Keratinocyte (primary cell): ENCODE measurements around the gene SETD9. TPM values are rescaled to one million over a fixed set of nuclear protein-coding genes. Genes with fewer than 3 reads are reported as not detected.

Source experiments
- DNase-seq: peaks from one replicate; pipeline ENCODE4 v3.0.0-alpha.2; 2011; ENCODE audit warnings: low read depth, missing footprints, low spot score
- FAIRE-seq: peaks from 2 replicates; lab custom pipeline; 2011; peaks lifted over from hg19 to GRCh38; lab: Jason Lieb, UNC
- H2AFZ ChIP-seq: 2 replicates; pipeline ENCODE4 v1.6.0; 2012; ENCODE audit warnings: low read length, control low read depth, inconsistent platforms; ENCODE audit not compliant: control insufficient read depth
- H3K27ac ChIP-seq: 2 replicates; pipeline ENCODE4 v1.5.1; 2011; ENCODE audit warnings: low read length; ENCODE audit not compliant: control insufficient read depth, insufficient read depth
- H3K27me3 ChIP-seq: 3 replicates; pipeline ENCODE4 v1.6.0; 2011; ENCODE audit warnings: low read length; ENCODE audit not compliant: control insufficient read depth, insufficient read depth; ENCODE audit errors: extremely low read depth
- H3K36me3 ChIP-seq, 2 experiments: 2 replicates in 1 of 2; 3 replicates in 1 of 2; pipeline ENCODE4 v1.5.1; 2011; ENCODE audit warnings: low read length in 2 of 2, mild to moderate bottlenecking in 1 of 2; ENCODE audit not compliant: control insufficient read depth in 2 of 2, insufficient read depth in 2 of 2; ENCODE audit errors: extremely low read depth in 1 of 2
- H3K4me1 ChIP-seq: 3 replicates; pipeline ENCODE4 v1.5.1; 2011; ENCODE audit warnings: low read length; ENCODE audit not compliant: control insufficient read depth, insufficient read depth; ENCODE audit errors: extremely low read depth
- H3K4me2 ChIP-seq: 3 replicates; pipeline ENCODE4 v1.6.0; 2011; ENCODE audit warnings: low read depth, low read length; ENCODE audit not compliant: control insufficient read depth, insufficient read depth; ENCODE audit errors: extremely low read depth
- H3K4me3 ChIP-seq, 3 experiments: fragments of 200-600 bp in 1 of 3; sonication (generic) in 1 of 3; 2 replicates in 2 of 3; 3 replicates in 1 of 3; pipeline ENCODE4 v1.5.1; 2011 to 2016; ENCODE audit warnings: low read length in 3 of 3, mild to moderate bottlenecking in 3 of 3, control low read depth in 2 of 3, inconsistent platforms in 1 of 3, low read depth in 1 of 3, mixed read lengths in 1 of 3, mixed run types in 1 of 3, moderate library complexity in 1 of 3; ENCODE audit not compliant: control insufficient read depth in 2 of 3, insufficient read depth in 2 of 3; ENCODE audit errors: extremely low read depth in 1 of 3
- H3K79me2 ChIP-seq: 2 replicates; pipeline ENCODE4 v1.6.0; 2012; ENCODE audit warnings: low read length; ENCODE audit not compliant: control insufficient read depth, insufficient read depth
- H3K9ac ChIP-seq: 3 replicates; pipeline ENCODE4 v1.6.0; 2011; ENCODE audit warnings: low read length; ENCODE audit not compliant: control insufficient read depth, insufficient read depth; ENCODE audit errors: extremely low read depth
- H3K9me1 ChIP-seq: 3 replicates; pipeline ENCODE4 v1.6.0; 2011; ENCODE audit warnings: low read length; ENCODE audit not compliant: control insufficient read depth, insufficient read depth; ENCODE audit errors: extremely low read depth
- H3K9me3 ChIP-seq: 2 replicates; pipeline ENCODE4 v1.5.1; 2012; ENCODE audit warnings: low read depth, low read length; ENCODE audit not compliant: control insufficient read depth
- H4K20me1 ChIP-seq: 3 replicates; pipeline ENCODE4 v1.6.0; 2011; ENCODE audit warnings: low read length; ENCODE audit not compliant: control insufficient read depth, insufficient read depth; ENCODE audit errors: extremely low read depth
- EZH2 ChIP-seq: IDR thresholded peaks from one replicate; pipeline ENCODE4 v1.6.1; 2012; ENCODE audit warnings: inconsistent platforms, mild to moderate bottlenecking, low read length, moderate library complexity
- dilution Hi-C: fragments of 300-500 bp; cut with MboI; formaldehyde crosslinking; loops from one replicate; pipeline ENCODE4 v1.7.0; 2020; ENCODE audit warnings: low sequenced_read_pairs; ENCODE audit not compliant: extremely low pct_ligation_motif_present
- polyA plus RNA-seq, 5 experiments: library from polyadenylated mRNA; depleted of rRNA in 3 of 5; stranded (reverse) in 3 of 5; stranded (forward) in 1 of 5; unstranded in 1 of 5; fragments of >200 nt; gene quantifications; 1 replicate in 1 of 5; 2 replicates in 3 of 5; 3 replicates in 1 of 5; pipeline versions ENCODE4 v1.2.1 to v1.2.3, GENCODE V29; 2011 to 2012; ENCODE audit warnings: missing spikeins in 2 of 5, low read depth in 1 of 5, low replicate concordance in 1 of 5
- TF ChIP-seq, protein P1 (sequence below), 3 experiments: IDR thresholded peaks in 1 of 3; conservative IDR thresholded peaks in 1 of 3; optimal IDR thresholded peaks in 1 of 3; 2 replicates in 2 of 3; 3 replicates in 1 of 3; pipeline versions ENCODE3 to v1.5.1; 2011; ENCODE audit warnings: low read length in 3 of 3, mild to moderate bottlenecking in 3 of 3, moderate library complexity in 2 of 3, control low read depth in 1 of 3, inconsistent platforms in 1 of 3; ENCODE audit not compliant: insufficient read depth in 2 of 3; ENCODE audit errors: extremely low read depth in 1 of 3

SETD9 gene
- polyA plus RNA-seq, 1 donor (not counting 4 experiments of a cell fraction or from before 2014, with no cell fraction given), result 4.7 TPM

DNA sequence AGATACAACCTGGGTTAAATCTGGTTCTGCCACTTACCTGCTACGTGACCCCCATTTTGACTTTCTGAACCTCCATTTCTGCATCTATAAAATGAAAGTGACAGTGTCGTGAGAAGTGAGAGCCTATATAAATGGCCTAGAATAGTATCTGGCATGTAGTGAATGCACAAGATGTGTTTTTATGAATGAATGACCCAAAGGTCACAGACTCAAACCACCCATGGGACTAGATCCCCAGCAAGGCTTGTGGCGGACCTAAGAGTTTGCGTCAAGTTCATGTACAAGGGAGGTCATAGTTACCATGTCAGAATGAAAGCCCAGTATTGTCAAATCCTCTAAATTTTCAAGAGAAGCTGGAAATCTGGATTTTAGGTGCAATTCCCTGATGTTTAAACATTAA lies 11.2 kb upstream of the SETD9 start:
- no peak for TF ChIP-seq EZH2
- TF ChIP-seq, protein P1, sequence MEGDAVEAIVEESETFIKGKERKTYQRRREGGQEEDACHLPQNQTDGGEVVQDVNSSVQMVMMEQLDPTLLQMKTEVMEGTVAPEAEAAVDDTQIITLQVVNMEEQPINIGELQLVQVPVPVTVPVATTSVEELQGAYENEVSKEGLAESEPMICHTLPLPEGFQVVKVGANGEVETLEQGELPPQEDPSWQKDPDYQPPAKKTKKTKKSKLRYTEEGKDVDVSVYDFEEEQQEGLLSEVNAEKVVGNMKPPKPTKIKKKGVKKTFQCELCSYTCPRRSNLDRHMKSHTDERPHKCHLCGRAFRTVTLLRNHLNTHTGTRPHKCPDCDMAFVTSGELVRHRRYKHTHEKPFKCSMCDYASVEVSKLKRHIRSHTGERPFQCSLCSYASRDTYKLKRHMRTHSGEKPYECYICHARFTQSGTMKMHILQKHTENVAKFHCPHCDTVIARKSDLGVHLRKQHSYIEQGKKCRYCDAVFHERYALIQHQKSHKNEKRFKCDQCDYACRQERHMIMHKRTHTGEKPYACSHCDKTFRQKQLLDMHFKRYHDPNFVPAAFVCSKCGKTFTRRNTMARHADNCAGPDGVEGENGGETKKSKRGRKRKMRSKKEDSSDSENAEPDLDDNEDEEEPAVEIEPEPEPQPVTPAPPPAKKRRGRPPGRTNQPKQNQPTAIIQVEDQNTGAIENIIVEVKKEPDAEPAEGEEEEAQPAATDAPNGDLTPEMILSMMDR (optimal IDR thresholded peaks at IDR 0.05 in 1 of 3, IDR thresholded peaks at IDR 0.05 in 1 of 3, conservative IDR thresholded peaks at IDR 0.05 in 1 of 3; ENCODE audit: extremely low read depth in 1 of 3, insufficient read depth in 2 of 3, low read length in 3 of 3), result no peak
- Histone ChIP-seq H3K27me3 (no peaks in the 10 kb centered on the region), H3K9ac (no peak overlapping the region), H2AFZ (no peak overlapping the region), H3K36me3 (peaks cover 0 to 4% of the 10 kb centered on the region in 2 experiments), H3K9me3 (no peaks in the 10 kb centered on the region), H4K20me1 (no peaks in the 10 kb centered on the region), H3K9me1 (no peaks in the 10 kb centered on the region), H3K79me2 (no peaks in the 10 kb centered on the region), H3K4me2 (no peak overlapping the region), H3K4me1 (peaks cover 3% of the 10 kb centered on the region), H3K4me3 (no peak overlapping the region), H3K27ac (no peak overlapping the region)
- no peak for FAIRE-seq
- DNase-seq, result no peak
- dilution Hi-C loops, result no loop called here

DNA sequence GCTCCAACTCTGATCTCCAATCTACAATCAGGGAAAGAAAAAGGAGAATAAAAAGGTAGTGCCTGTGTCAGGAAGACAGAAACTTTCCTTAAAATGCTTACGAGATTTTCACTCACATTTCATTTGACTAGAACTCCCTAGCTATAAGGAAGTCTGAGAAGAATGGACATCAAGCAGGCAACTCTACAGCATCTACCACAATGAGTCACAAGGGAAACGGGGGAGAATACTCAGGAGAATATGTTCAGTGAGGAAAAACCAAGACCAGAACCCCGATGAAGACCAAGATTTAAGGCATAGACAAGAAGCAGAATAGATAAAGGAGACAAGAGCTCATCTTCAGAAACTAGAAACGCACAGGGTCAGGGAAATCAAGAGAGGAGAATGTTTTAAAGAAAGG lies 9.0 kb upstream of the SETD9 start:
- no peak for DNase-seq
- H3K27me3 ChIP-seq, result no peaks in the 10 kb centered on the region
- H3K9ac ChIP-seq, result no peak overlapping the region
- no peaks in the 10 kb centered on the region for H3K36me3 ChIP-seq
- H3K4me3 ChIP-seq, result no peak overlapping the region
- H3K4me2 ChIP-seq, result peak overlapping the region; percentile 13
- no peaks in the 10 kb centered on the region for H3K9me3 ChIP-seq
- no peaks in the 10 kb centered on the region for H3K9me1 ChIP-seq
- no peak for TF ChIP-seq EZH2
- dilution Hi-C loops, result no loop called here
- no peak for FAIRE-seq
- no peak overlapping the region for H3K27ac ChIP-seq
- H3K4me1 ChIP-seq, result peaks cover 3% of the 10 kb centered on the region
- no peaks in the 10 kb centered on the region for H3K79me2 ChIP-seq
- H4K20me1 ChIP-seq, result no peaks in the 10 kb centered on the region
- H2AFZ ChIP-seq, result no peak overlapping the region

DNA sequence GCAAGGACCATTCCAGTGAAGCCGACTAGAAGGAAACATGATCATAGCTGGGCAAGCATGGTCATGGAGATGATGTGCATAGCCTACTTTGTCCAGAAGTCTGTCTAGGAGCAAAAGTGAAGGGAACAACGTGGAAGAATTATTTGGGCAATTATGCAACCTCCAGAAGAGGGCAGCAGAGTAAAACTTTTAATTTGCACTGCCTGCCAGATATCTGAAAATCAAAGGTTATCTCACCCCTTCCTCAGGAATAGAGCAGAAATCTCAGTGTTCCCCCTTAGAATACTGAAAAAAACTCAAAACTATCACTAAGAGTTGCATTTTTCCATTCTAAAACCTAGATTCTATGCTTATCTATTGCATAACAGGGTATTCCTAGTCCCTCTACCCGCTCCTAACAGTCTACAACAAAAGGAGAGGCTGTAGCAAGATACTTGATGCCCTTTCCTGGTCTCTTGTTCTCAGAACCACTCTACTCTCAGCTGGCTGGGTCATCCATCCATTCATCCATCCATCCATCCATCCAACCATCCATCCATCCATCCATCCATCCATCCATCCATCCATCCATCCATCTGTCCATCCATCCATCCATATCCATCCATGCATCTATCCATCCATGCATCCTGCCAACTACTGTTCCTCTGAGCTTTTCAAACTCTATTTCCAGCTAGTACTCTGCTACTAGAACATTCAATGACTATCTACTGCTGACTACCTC lies 8.4 kb upstream of the SETD9 start:
- Histone ChIP-seq H3K9me3 (no peaks in the 10 kb centered on the region), H3K9me1 (no peaks in the 10 kb centered on the region), H3K36me3 (no peaks in the 10 kb centered on the region), H3K79me2 (no peaks in the 10 kb centered on the region), H3K9ac (no peak overlapping the region), H3K27ac (no peak overlapping the region), H4K20me1 (no peaks in the 10 kb centered on the region), H3K27me3 (no peaks in the 10 kb centered on the region), H2AFZ (no peak overlapping the region), H3K4me1 (peaks cover 3% of the 10 kb centered on the region), H3K4me2 (peak overlapping the region; percentile 13), H3K4me3 (no peak overlapping the region)
- dilution Hi-C loops, result no loop called here
- TF ChIP-seq EZH2, result no peak
- TF ChIP-seq, protein P1 (optimal IDR thresholded peaks at IDR 0.05 in 1 of 3, IDR thresholded peaks at IDR 0.05 in 1 of 3, conservative IDR thresholded peaks at IDR 0.05 in 1 of 3; ENCODE audit: extremely low read depth in 1 of 3, insufficient read depth in 2 of 3, low read length in 3 of 3), result peak; percentile 52 to 60 (median 57)
- peak; percentile 75 for FAIRE-seq
- no peak for DNase-seq
